ENCODE measurements around the gene RPS6KB2.

RPS6KB2 gene

GRCh38 chr11:67456068-67456705 lies 27.9 kb downstream of the RPS6KB2 start:
- Histone ChIP-seq H4K8ac (ENCODE audit: low read depth, low read length) (no peak overlapping the region), H3K23ac (ENCODE audit: low read depth, low read length, poor library complexity) (no peak overlapping the region), H3K36me3 (replicated peaks in 1 of 2; ENCODE audit: control insufficient read depth in 2 of 2, insufficient read depth in 2 of 2, low read length in 2 of 2) (no peaks in the 10 kb centered on the region), H3K9ac (ENCODE audit: low read depth, low read length, poor library complexity) (no peak overlapping the region), H2AFZ (ENCODE audit: low read length) (peak overlapping the region; percentile 45), H2BK5ac (ENCODE audit: low read length) (no peak overlapping the region), H3K4me3 (ENCODE audit: low read length in 2 of 2) (no peak overlapping the region), H3K18ac (ENCODE audit: low read length) (peak overlapping the region; percentile 57), H2BK12ac (ENCODE audit: low read length) (no peak overlapping the region), H3K14ac (ENCODE audit: low read length) (no peak overlapping the region), H3K4ac (ENCODE audit: low read length) (no peak overlapping the region), H3K79me1 (ENCODE audit: low read depth, low read length) (peaks cover 2% of the 10 kb centered on the region), H3K27ac (replicated peaks; ENCODE audit: low read length) (no peak overlapping the region), H3K27me3 (ENCODE audit: control insufficient read depth in 3 of 3, insufficient read depth in 3 of 3, low read depth in 1 of 3, low read length in 3 of 3) (no peaks in the 10 kb centered on the region), H3K4me1 (ENCODE audit: control insufficient read depth in 2 of 2, insufficient read depth in 1 of 2, low read depth in 1 of 2, low read length in 2 of 2) (peaks cover 0 to 5% of the 10 kb centered on the region in 2 donors), H3K9me3 (replicated peaks in 1 of 2; ENCODE audit: control insufficient read depth in 2 of 2, insufficient read depth in 1 of 2, low read depth in 1 of 2, low read length in 2 of 2) (no peaks in the 10 kb centered on the region), H2BK15ac (ENCODE audit: low read length) (no peak overlapping the region), H4K91ac (ENCODE audit: low read depth, low read length, poor library complexity) (no peak overlapping the region), H2AK5ac (ENCODE audit: low read depth, low read length) (peak overlapping the region; percentile 81), H2BK120ac (ENCODE audit: low read depth, low read length) (no peak overlapping the region), H3K4me2 (ENCODE audit: insufficient read depth, low read length, poor library complexity, severe bottlenecking) (no peak overlapping the region)
- WGBS, 2 donors (ENCODE audit: extremely low coverage in 2 of 2, insufficient read length in 2 of 2, insufficient replicate concordance in 1 of 2) = no CpG with 5 or more reads among the region's 25 CpGs
- DNase-seq (ENCODE audit: low spot score) = no peak

GRCh38 chr11:67457453-67457852 lies 29.2 kb downstream of the RPS6KB2 start:
- Histone ChIP-seq H2BK120ac (ENCODE audit: low read depth, low read length) (no peak overlapping the region), H2AFZ (ENCODE audit: low read length) (no peak overlapping the region), H4K8ac (ENCODE audit: low read depth, low read length) (no peak overlapping the region), H3K4ac (ENCODE audit: low read length) (no peak overlapping the region), H3K79me1 (ENCODE audit: low read depth, low read length) (peaks cover 2% of the 10 kb centered on the region), H3K23ac (ENCODE audit: low read depth, low read length, poor library complexity) (no peak overlapping the region), H3K4me2 (ENCODE audit: insufficient read depth, low read length, poor library complexity, severe bottlenecking) (no peak overlapping the region), H2AK5ac (ENCODE audit: low read depth, low read length) (peak overlapping the region; percentile 21), H3K36me3 (replicated peaks in 1 of 2; ENCODE audit: control insufficient read depth in 2 of 2, insufficient read depth in 2 of 2, low read length in 2 of 2) (no peaks in the 10 kb centered on the region), H2BK12ac (ENCODE audit: low read length) (no peak overlapping the region), H3K27ac (replicated peaks; ENCODE audit: low read length) (no peak overlapping the region), H3K4me1 (ENCODE audit: control insufficient read depth in 2 of 2, insufficient read depth in 1 of 2, low read depth in 1 of 2, low read length in 2 of 2) (no peaks in the 10 kb centered on the region), H3K9ac (ENCODE audit: low read depth, low read length, poor library complexity) (no peak overlapping the region), H3K14ac (ENCODE audit: low read length) (no peak overlapping the region), H3K27me3 (ENCODE audit: control insufficient read depth in 3 of 3, insufficient read depth in 3 of 3, low read depth in 1 of 3, low read length in 3 of 3) (no peaks in the 10 kb centered on the region), H3K9me3 (replicated peaks in 1 of 2; ENCODE audit: control insufficient read depth in 2 of 2, insufficient read depth in 1 of 2, low read depth in 1 of 2, low read length in 2 of 2) (no peaks in the 10 kb centered on the region), H3K18ac (ENCODE audit: low read length) (peak overlapping the region; percentile 48), H2BK5ac (ENCODE audit: low read length) (no peak overlapping the region), H3K4me3 (ENCODE audit: low read length in 2 of 2) (no peak overlapping the region), H4K91ac (ENCODE audit: low read depth, low read length, poor library complexity) (no peak overlapping the region), H2BK15ac (ENCODE audit: low read length) (no peak overlapping the region)
- WGBS, 2 donors (ENCODE audit: extremely low coverage in 2 of 2, insufficient read length in 2 of 2, insufficient replicate concordance in 1 of 2) = no CpG with 5 or more reads among the region's 12 CpGs
- DNase-seq (ENCODE audit: low spot score) = no peak

GRCh38 chr11:67458266-67458665 lies 30.0 kb downstream of the RPS6KB2 start:
- Histone ChIP-seq H2BK12ac (ENCODE audit: low read length) (no peak overlapping the region), H2BK120ac (ENCODE audit: low read depth, low read length) (no peak overlapping the region), H3K79me1 (ENCODE audit: low read depth, low read length) (peaks cover 2% of the 10 kb centered on the region), H2AFZ (ENCODE audit: low read length) (no peak overlapping the region), H3K4ac (ENCODE audit: low read length) (no peak overlapping the region), H3K36me3 (replicated peaks in 1 of 2; ENCODE audit: control insufficient read depth in 2 of 2, insufficient read depth in 2 of 2, low read length in 2 of 2) (peaks cover 0 to 3% of the 10 kb centered on the region in 2 donors), H3K4me3 (ENCODE audit: low read length in 2 of 2) (no peak overlapping the region), H3K27ac (replicated peaks; ENCODE audit: low read length) (no peak overlapping the region), H3K23ac (ENCODE audit: low read depth, low read length, poor library complexity) (no peak overlapping the region), H2BK5ac (ENCODE audit: low read length) (no peak overlapping the region), H3K4me1 (ENCODE audit: control insufficient read depth in 2 of 2, insufficient read depth in 1 of 2, low read depth in 1 of 2, low read length in 2 of 2) (no peaks in the 10 kb centered on the region), H3K9me3 (replicated peaks in 1 of 2; ENCODE audit: control insufficient read depth in 2 of 2, insufficient read depth in 1 of 2, low read depth in 1 of 2, low read length in 2 of 2) (no peaks in the 10 kb centered on the region), H3K27me3 (ENCODE audit: control insufficient read depth in 3 of 3, insufficient read depth in 3 of 3, low read depth in 1 of 3, low read length in 3 of 3) (no peaks in the 10 kb centered on the region), H3K4me2 (ENCODE audit: insufficient read depth, low read length, poor library complexity, severe bottlenecking) (no peak overlapping the region), H2AK5ac (ENCODE audit: low read depth, low read length) (no peak overlapping the region), H2BK15ac (ENCODE audit: low read length) (no peak overlapping the region), H3K9ac (ENCODE audit: low read depth, low read length, poor library complexity) (no peak overlapping the region), H4K8ac (ENCODE audit: low read depth, low read length) (no peak overlapping the region), H4K91ac (ENCODE audit: low read depth, low read length, poor library complexity) (no peak overlapping the region), H3K18ac (ENCODE audit: low read length) (no peak overlapping the region), H3K14ac (ENCODE audit: low read length) (no peak overlapping the region)
- DNase-seq (ENCODE audit: low spot score) = no peak
- whole genome bisulfite sequencing, 2 donors (ENCODE audit: extremely low coverage in 2 of 2, insufficient read length in 2 of 2, insufficient replicate concordance in 1 of 2) = no CpG with 5 or more reads among the region's 19 CpGs

GRCh38 chr11:67463186-67463585 lies 34.9 kb downstream of the RPS6KB2 start:
- H2BK5ac ChIP-seq (ENCODE audit: low read length) = no peak overlapping the region
- H2BK120ac ChIP-seq (ENCODE audit: low read depth, low read length) = no peak overlapping the region
- WGBS, 2 donors (ENCODE audit: extremely low coverage in 2 of 2, insufficient read length in 2 of 2, insufficient replicate concordance in 1 of 2) = no CpG with 5 or more reads among the region's 10 CpGs
- H2BK12ac ChIP-seq (ENCODE audit: low read length) = no peak overlapping the region
- H3K23ac ChIP-seq (ENCODE audit: low read depth, low read length, poor library complexity) = no peak overlapping the region
- H3K4me3 ChIP-seq (ENCODE audit: low read length in 2 of 2) = no peak overlapping the region
- no peak overlapping the region for H3K4ac ChIP-seq (ENCODE audit: low read length)
- no peak overlapping the region for H2AK5ac ChIP-seq (ENCODE audit: low read depth, low read length)
- peaks cover 5% of the 10 kb centered on the region for H3K79me1 ChIP-seq (ENCODE audit: low read depth, low read length)
- no peak overlapping the region for H2BK15ac ChIP-seq (ENCODE audit: low read length)
- no peak for DNase-seq (ENCODE audit: low spot score)
- peaks cover 7 to 11% of the 10 kb centered on the region in 2 donors for H3K4me1 ChIP-seq (ENCODE audit: control insufficient read depth in 2 of 2, insufficient read depth in 1 of 2, low read depth in 1 of 2, low read length in 2 of 2)
- H3K14ac ChIP-seq (ENCODE audit: low read length) = no peak overlapping the region
- peaks cover 0 to 11% of the 10 kb centered on the region in 2 donors for H3K36me3 ChIP-seq (replicated peaks in 1 of 2; ENCODE audit: control insufficient read depth in 2 of 2, insufficient read depth in 2 of 2, low read length in 2 of 2)
- H3K27ac ChIP-seq (replicated peaks; ENCODE audit: low read length) = no peak overlapping the region
- H3K9me3 ChIP-seq (replicated peaks in 1 of 2; ENCODE audit: control insufficient read depth in 2 of 2, insufficient read depth in 1 of 2, low read depth in 1 of 2, low read length in 2 of 2) = peaks cover 0 to 1% of the 10 kb centered on the region in 2 donors
- H3K27me3 ChIP-seq (ENCODE audit: control insufficient read depth in 3 of 3, insufficient read depth in 3 of 3, low read depth in 1 of 3, low read length in 3 of 3) = no peaks in the 10 kb centered on the region
- no peak overlapping the region for H2AFZ ChIP-seq (ENCODE audit: low read length)
- no peak overlapping the region for H3K18ac ChIP-seq (ENCODE audit: low read length)
- H4K8ac ChIP-seq (ENCODE audit: low read depth, low read length) = no peak overlapping the region
- no peak overlapping the region for H3K4me2 ChIP-seq (ENCODE audit: insufficient read depth, low read length, poor library complexity, severe bottlenecking)
- no peak overlapping the region for H4K91ac ChIP-seq (ENCODE audit: low read depth, low read length, poor library complexity)
- no peak overlapping the region for H3K9ac ChIP-seq (ENCODE audit: low read depth, low read length, poor library complexity)
